TTC549 (cell line): ENCODE results near the gene CXCL1.
"Not testable (repeated sequence)": the region's sequence is repeated elsewhere in the genome, so short reads cannot be mapped to it uniquely, and the experiment has no call there.

Source experiments
- FAIRE-seq: peaks from 2 replicates; lab custom pipeline; 2012; peaks lifted over from hg19 to GRCh38; lab: Jason Lieb, UNC

The CXCL1 gene

GRCh38 chr4:73883306-73883705 lies 14.1 kb downstream of the CXCL1 start:
- no peak for FAIRE-seq

GRCh38 chr4:73885574-73886267 lies 16.5 kb downstream of the CXCL1 start:
- no peak for FAIRE-seq

- no peak for FAIRE-seq
Measured at GRCh38 chr4:73891326-73891725, 22.1 kb downstream of the CXCL1 start.

- no peak for FAIRE-seq
Measured at GRCh38 chr4:73891739-73892405, 22.7 kb downstream of the CXCL1 start.

GRCh38 chr4:73892966-73893365 lies 23.8 kb downstream of the CXCL1 start:
- FAIRE-seq: no peak

GRCh38 chr4:73894001-73894400 lies 24.8 kb downstream of the CXCL1 start:
- FAIRE-seq: no peak

- FAIRE-seq: no peak
Measured at GRCh38 chr4:73895201-73896175, 26.3 kb downstream of the CXCL1 start.

GRCh38 chr4:73896416-73896815 lies 27.2 kb downstream of the CXCL1 start:
- FAIRE-seq: no peak

GRCh38 chr4:73897380-73898136 lies 28.4 kb downstream of the CXCL1 start:
- FAIRE-seq: no peak

- FAIRE-seq: not testable (repeated sequence)
Measured at GRCh38 chr4:73899338-73899737, 30.1 kb downstream of the CXCL1 start.

GRCh38 chr4:73901031-73901430 lies 31.8 kb downstream of the CXCL1 start:
- FAIRE-seq: no peak

GRCh38 chr4:73902038-73902637 lies 32.9 kb downstream of the CXCL1 start:
- no peak for FAIRE-seq

GRCh38 chr4:73902817-73903547 lies 33.8 kb downstream of the CXCL1 start:
- FAIRE-seq: no peak

- FAIRE-seq: no peak
Measured at GRCh38 chr4:73904491-73904890, 35.3 kb downstream of the CXCL1 start.

GRCh38 chr4:73908965-73909364 lies 39.8 kb downstream of the CXCL1 start:
- FAIRE-seq: no peak

GRCh38 chr4:73911746-73912145 lies 42.6 kb downstream of the CXCL1 start:
- no peak for FAIRE-seq

GRCh38 chr4:73912191-73912590 lies 43.0 kb downstream of the CXCL1 start:
- no peak for FAIRE-seq

GRCh38 chr4:73914071-73914470 lies 44.9 kb downstream of the CXCL1 start:
- FAIRE-seq: no peak

GRCh38 chr4:73916172-73916925 lies 47.2 kb downstream of the CXCL1 start:
- FAIRE-seq: no peak

GRCh38 chr4:73917081-73917501 lies 47.9 kb downstream of the CXCL1 start:
- no peak for FAIRE-seq
